Calu3 (cell line): Measurements from ENCODE around the gene SPACA4. TPM values are rescaled to one million over a fixed set of nuclear protein-coding genes. Genes with fewer than 3 reads are reported as not detected.

Source experiments
- BruUV-seq: library from RNA; stranded (reverse); fragments of 400-500 nt; replicated peaks from 2 replicates; lab custom pipeline; 2021; lab: Mats Ljungman, UMichigan
- CTCF ChIA-PET: fragments of 300-600 bp; sonication (Branson Sonifier 250); formaldehyde crosslinking; loops from one replicate; lab custom pipeline; 2022; ENCODE audit warnings: antibody characterized with exemption; lab: Charles Lee
- DNase-seq: peaks from one replicate; pipeline ENCODE4 v3.0.0; 2022
- H3K27ac Mint-ChIP-seq: one replicate; pipeline ENCODE4 v1.8.0; 2022; ENCODE audit warnings: mixed read lengths; ENCODE audit not compliant: unreplicated experiment
- H3K27me3 Mint-ChIP-seq: one replicate; pipeline ENCODE4 v1.8.0; 2022; ENCODE audit warnings: mixed read lengths; ENCODE audit not compliant: unreplicated experiment
- H3K36me3 Mint-ChIP-seq: one replicate; pipeline ENCODE4 v1.8.0; 2022; ENCODE audit warnings: mild to moderate bottlenecking, moderate library complexity, mixed read lengths; ENCODE audit not compliant: insufficient read depth, unreplicated experiment
- H3K4me1 Mint-ChIP-seq: one replicate; pipeline ENCODE4 v1.8.0; 2022; ENCODE audit warnings: mild to moderate bottlenecking, low read depth, mixed read lengths; ENCODE audit not compliant: unreplicated experiment
- H3K4me3 Mint-ChIP-seq: one replicate; pipeline ENCODE4 v1.8.0; 2022; ENCODE audit warnings: mild to moderate bottlenecking, low read depth, moderate library complexity, mixed read lengths; ENCODE audit not compliant: unreplicated experiment
- H3K9me3 Mint-ChIP-seq: one replicate; pipeline ENCODE4 v1.8.0; 2022; ENCODE audit warnings: low read depth, mixed read lengths; ENCODE audit not compliant: unreplicated experiment
- intact Hi-C: fragments of 100-400 bp; cut with micrococcal nuclease; formaldehyde crosslinking; loops from one replicate; pipeline ENCODE4 v1.10.0; 2022; ENCODE audit not compliant: unreplicated experiment
- total RNA-seq: library from RNA; stranded (reverse); gene quantifications from 2 replicates; pipeline ENCODE4 v1.2.3, GENCODE V29; 2022
- TF ChIP-seq, protein P1 (sequence below): fragments of 200-600 bp; IDR thresholded peaks from one replicate; pipeline ENCODE4 v1.8.0; 2022; ENCODE audit warnings: antibody characterized with exemption; ENCODE audit not compliant: unreplicated experiment

Gene SPACA4
- total RNA-seq, 1 experiment from 2014 or later: not detected

DNA sequence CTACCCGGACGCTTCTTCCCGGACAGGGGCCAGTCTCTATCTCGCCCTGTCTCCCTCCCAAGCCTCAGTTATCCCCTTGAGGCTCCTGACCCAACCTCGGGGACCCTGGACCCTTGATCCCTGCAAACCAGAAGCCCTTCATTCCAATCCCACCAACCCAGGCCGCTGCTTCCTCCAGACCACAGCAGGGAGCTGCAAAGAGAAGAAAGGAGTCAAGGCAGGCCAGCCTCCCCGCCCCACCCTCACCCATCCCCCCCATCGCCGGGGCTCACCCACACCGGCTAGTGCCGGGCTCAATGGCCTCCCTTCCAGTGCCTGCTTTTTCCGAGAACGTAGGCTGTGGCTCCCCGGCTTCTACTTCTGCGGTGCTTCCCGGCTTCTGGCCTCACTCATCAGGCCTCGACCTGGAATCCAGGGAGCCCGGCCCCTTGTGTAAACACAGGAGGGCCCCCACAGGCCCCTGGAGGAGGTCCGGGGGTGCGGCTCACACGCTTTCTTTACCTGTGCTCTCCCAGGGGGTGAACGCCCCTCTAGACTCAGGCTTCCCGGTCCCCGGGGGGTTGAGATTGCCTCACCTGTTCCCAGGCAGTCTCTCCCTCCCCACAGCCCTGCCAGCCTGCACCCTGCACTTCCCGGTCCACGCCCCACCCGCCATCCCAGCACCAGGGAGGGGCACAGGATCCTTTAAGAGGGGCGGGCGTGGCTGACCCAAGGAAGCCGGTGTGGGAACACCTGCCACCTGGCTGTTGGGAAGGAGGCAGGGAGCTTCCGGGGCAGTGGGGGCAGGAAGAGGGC is 8.1 kb downstream of the SPACA4 start, which contains the start of gene FAM83E:
Gene FAM83E, minus strand, starts transcription at position 641 of the 795 bp plus-strand sequence. CDS start 1,704 bp downstream, outside the sequence.
- no peaks in the 10 kb centered on the region for H3K9me3 Mint-ChIP-seq
- peaks cover 48% of the 10 kb centered on the region for H3K4me1 Mint-ChIP-seq
- peak within 1 kb of the TSS; percentile 100 for H3K27ac Mint-ChIP-seq
- intact Hi-C loops: no loop called here
- peak within 1 kb of the TSS; percentile 94 for H3K4me3 Mint-ChIP-seq
- peak; percentile 92 for DNase-seq
- no TSS peak for BruUV-seq
- H3K36me3 Mint-ChIP-seq: peaks cover 72% of the 10 kb centered on the region
- TF ChIP-seq, protein P1, sequence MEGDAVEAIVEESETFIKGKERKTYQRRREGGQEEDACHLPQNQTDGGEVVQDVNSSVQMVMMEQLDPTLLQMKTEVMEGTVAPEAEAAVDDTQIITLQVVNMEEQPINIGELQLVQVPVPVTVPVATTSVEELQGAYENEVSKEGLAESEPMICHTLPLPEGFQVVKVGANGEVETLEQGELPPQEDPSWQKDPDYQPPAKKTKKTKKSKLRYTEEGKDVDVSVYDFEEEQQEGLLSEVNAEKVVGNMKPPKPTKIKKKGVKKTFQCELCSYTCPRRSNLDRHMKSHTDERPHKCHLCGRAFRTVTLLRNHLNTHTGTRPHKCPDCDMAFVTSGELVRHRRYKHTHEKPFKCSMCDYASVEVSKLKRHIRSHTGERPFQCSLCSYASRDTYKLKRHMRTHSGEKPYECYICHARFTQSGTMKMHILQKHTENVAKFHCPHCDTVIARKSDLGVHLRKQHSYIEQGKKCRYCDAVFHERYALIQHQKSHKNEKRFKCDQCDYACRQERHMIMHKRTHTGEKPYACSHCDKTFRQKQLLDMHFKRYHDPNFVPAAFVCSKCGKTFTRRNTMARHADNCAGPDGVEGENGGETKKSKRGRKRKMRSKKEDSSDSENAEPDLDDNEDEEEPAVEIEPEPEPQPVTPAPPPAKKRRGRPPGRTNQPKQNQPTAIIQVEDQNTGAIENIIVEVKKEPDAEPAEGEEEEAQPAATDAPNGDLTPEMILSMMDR: no peak
- CTCF ChIA-PET: interaction anchor here (0.6 to 0.7 kb wide), 2 partner anchors 110 to 251 kb away, joined by 3 to 4 read pairs; partner anchors contain the start of genes SYNGR4 and TMEM143
- H3K27me3 Mint-ChIP-seq: no peaks in the 10 kb centered on the region

DNA sequence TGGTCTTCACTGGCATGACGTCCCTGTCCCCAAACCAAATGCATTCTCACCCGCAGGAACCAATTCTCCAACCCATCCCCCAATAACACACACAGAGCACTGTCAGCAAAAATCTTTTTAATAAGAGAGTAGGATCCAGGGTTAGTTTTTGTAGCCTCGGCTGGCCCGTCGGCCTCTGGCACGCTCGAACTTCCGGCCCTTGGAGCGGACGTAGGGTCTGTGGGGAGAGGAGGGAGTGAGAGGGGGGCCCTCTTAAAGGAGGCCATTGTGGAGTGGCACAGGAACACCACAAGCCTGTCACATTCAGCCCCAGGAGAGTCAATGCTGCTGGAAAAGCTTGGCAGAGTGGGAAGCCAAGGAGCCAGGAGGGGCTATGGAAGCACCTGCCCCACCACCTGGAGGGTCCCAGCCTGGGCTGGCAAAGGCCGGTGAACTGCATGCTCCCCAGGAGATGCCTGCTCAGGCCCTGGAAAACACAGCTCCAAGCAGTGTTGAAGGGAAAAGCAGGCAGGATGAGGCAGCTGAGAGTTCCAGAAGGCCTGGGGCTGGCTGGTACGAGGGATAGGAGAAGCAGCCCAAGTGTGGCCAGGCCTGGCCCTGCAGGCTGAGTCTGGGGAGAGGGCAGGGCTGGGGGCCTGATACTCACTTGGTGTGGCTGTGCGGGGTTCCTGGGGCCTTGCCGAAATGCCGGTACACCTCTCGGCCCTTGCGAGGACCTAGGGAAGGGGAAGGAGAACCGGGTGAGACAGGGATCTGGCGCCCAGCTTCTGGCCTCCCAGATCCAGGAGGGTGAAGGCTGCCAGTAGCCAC is 8.9 kb downstream of the SPACA4 start:
- no peaks in the 10 kb centered on the region for H3K27me3 Mint-ChIP-seq
- no peaks in the 10 kb centered on the region for H3K9me3 Mint-ChIP-seq
- peak overlapping the region; percentile 100 for H3K27ac Mint-ChIP-seq
- CTCF ChIA-PET: interaction anchor here (0.7 kb wide), 1 partner anchor 109 kb away, joined by 4 read pairs; no protein-coding TSS in a partner anchor
- peaks cover 73% of the 10 kb centered on the region for H3K36me3 Mint-ChIP-seq
- TF ChIP-seq, protein P1: no peak
- peaks cover 54% of the 10 kb centered on the region for H3K4me1 Mint-ChIP-seq
- peak overlapping the region; percentile 94 for H3K4me3 Mint-ChIP-seq
- DNase-seq: no peak
- BruUV-seq: no TSS peak
- intact Hi-C loops: no loop called here

DNA sequence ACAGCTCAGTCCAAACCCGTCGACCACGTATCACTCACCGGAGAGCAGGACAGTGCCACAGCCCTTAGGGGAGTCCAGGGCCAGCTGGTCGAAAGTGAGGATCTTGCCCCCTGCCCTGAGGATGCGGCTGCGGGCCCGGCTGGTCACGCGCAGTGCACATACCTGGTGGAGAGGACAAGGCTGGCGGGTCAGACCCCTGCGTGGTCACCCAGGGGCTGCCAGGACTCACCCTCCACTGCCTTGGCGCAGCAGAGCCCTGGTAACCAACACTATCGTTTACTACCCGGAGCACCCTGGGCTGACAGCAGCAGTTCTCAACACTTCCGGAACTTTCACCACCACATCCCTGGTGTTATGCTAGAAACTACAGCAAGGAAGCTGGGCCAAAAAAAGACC is 9.5 kb downstream of the SPACA4 start:
- no peak for DNase-seq
- H3K27ac Mint-ChIP-seq: peak overlapping the region; percentile 100
- H3K27me3 Mint-ChIP-seq: no peaks in the 10 kb centered on the region
- CTCF ChIA-PET: no interaction called here
- no TSS peak for BruUV-seq
- H3K4me3 Mint-ChIP-seq: peak overlapping the region; percentile 94
- H3K36me3 Mint-ChIP-seq: peaks cover 69% of the 10 kb centered on the region
- TF ChIP-seq, protein P1: no peak
- H3K4me1 Mint-ChIP-seq: peaks cover 54% of the 10 kb centered on the region
- intact Hi-C loops: no loop called here
- H3K9me3 Mint-ChIP-seq: no peaks in the 10 kb centered on the region

DNA sequence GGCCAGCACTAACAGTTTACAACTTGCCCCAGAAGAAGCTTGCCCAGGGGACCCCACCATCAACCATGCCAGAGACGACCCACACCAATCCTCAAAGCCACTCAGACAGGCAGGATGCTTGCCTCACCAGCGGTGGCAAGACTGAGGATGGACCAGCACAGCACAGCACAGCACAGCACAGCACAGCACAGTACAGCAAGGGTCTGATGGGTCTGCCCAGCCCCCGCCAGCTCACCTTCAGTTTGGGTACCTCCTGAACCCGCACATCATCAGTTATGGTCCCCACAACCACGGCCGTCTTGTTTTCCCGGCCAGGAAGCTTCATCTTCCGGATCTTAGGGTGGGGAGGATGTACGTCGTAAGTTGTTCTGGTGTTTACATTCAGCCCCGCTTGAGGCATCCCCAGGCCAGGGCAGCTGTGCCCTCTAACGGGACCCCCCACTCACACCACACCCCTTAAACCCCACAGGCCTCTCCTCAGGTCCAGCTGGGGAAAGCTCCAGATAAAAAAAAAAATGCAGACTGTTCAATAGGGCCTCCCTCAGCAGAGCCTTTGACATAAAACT is 10.0 kb downstream of the SPACA4 start:
- TF ChIP-seq, protein P1: no peak
- intact Hi-C loops: no loop called here
- H3K4me3 Mint-ChIP-seq: peak overlapping the region; percentile 94
- BruUV-seq: no TSS peak
- H3K27ac Mint-ChIP-seq: peak overlapping the region; percentile 100
- peaks cover 54% of the 10 kb centered on the region for H3K4me1 Mint-ChIP-seq
- no peaks in the 10 kb centered on the region for H3K9me3 Mint-ChIP-seq
- CTCF ChIA-PET: interaction anchor here (0.6 to 1.5 kb wide), 2 partner anchors 8 to 23 kb away, joined by 4 read pairs; no protein-coding TSS in a partner anchor
- peaks cover 69% of the 10 kb centered on the region for H3K36me3 Mint-ChIP-seq
- H3K27me3 Mint-ChIP-seq: no peaks in the 10 kb centered on the region
- no peak for DNase-seq
